Activated CD4-positive, alpha-beta memory T cell treated with anti-CD3 and anti-CD28 coated beads, Interleukin-2, amount 10 ng/mL, durations not matched to agents 7 days and 5 days (primary cell): Measurements from ENCODE around the gene ACOXL. TPM values are rescaled to one million over a fixed set of nuclear protein-coding genes. Genes with fewer than 3 reads are reported as not detected.
"Not testable (repeated sequence)": the region's sequence is repeated elsewhere in the genome, so short reads cannot be mapped to it uniquely, and the experiment has no call there.

Experiments used
- CTCF ChIA-PET: fragments of 350-600 bp; sonication (Branson Sonifier 250); formaldehyde crosslinking; loops from one replicate; lab custom pipeline; 2021; ENCODE audit warnings: antibody characterized with exemption, inconsistent platforms; lab: Charles Lee
- POLR2A ChIA-PET: fragments of 350-600 bp; sonication (Branson Sonifier 250); formaldehyde crosslinking; loops from one replicate; lab custom pipeline; 2021; ENCODE audit warnings: antibody characterized with exemption; lab: Charles Lee
- DNase-seq: peaks from one replicate; pipeline ENCODE4 v3.0.0-alpha.2; 2020
- H3K27ac Mint-ChIP-seq: one replicate; pipeline ENCODE4 v1.8.0; 2021; ENCODE audit warnings: mild to moderate bottlenecking, mixed read lengths
- H3K27me3 Mint-ChIP-seq: one replicate; pipeline ENCODE4 v1.8.0; 2021; ENCODE audit warnings: mixed read lengths
- H3K36me3 Mint-ChIP-seq: one replicate; pipeline ENCODE4 v1.8.0; 2021; ENCODE audit warnings: low read depth, mixed read lengths
- H3K4me1 Mint-ChIP-seq: one replicate; pipeline ENCODE4 v1.8.0; 2021; ENCODE audit warnings: mixed read lengths
- H3K4me3 Mint-ChIP-seq: one replicate; pipeline ENCODE4 v1.8.0; 2021; ENCODE audit warnings: mild to moderate bottlenecking, mixed read lengths
- H3K9me3 Mint-ChIP-seq: one replicate; pipeline ENCODE4 v1.8.0; 2021; ENCODE audit warnings: mixed read lengths
- total RNA-seq, 2 experiments: library from RNA; stranded (reverse); gene quantifications; one replicate each; pipeline ENCODE4 v1.2.3, GENCODE V29; 2021

The ACOXL gene
- total RNA-seq, 2 experiments from 2014 or later, result 0.18 to 0.30 TPM

DNA sequence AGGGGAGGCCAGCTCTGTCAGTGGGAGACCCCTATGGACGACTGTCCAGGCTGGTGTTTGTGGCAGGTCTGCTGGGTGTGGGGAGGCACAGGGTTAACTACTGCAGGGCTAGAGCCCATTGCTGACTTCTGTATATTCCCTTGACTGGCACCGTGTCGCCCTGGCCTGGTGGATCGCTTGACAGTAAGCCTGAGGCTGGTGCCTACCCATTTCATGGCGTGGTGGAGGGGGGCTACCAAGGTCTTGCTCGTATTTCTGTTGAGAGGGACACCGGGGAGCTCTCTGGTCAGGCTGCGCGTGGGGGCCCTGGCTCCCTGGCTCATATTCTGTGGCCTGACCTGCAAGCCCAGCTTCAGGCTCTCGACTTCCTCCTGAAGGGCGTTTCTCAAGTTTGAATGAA is 119.7 kb downstream of the ACOXL start:
- Mint-ChIP-seq H3K27ac (peak overlapping the region; percentile 76), H3K27me3 (peaks cover 38% of the 10 kb centered on the region), H3K9me3 (no peaks in the 10 kb centered on the region), H3K4me1 (peaks cover 51% of the 10 kb centered on the region), H3K4me3 (no peak overlapping the region), H3K36me3 (peaks cover 4% of the 10 kb centered on the region)
- POLR2A ChIA-PET, result no interaction called here
- no peak for DNase-seq
- CTCF ChIA-PET, result interaction anchor here (2.1 to 2.9 kb wide), 4 partner anchors 8 to 40 kb away, joined by 10 to 11 read pairs (median 11); no protein-coding TSS in a partner anchor

- peak overlapping the region; percentile 76 for H3K27ac Mint-ChIP-seq
- no peak overlapping the region for H3K4me3 Mint-ChIP-seq
- peaks cover 44% of the 10 kb centered on the region for H3K4me1 Mint-ChIP-seq
- no peaks in the 10 kb centered on the region for H3K9me3 Mint-ChIP-seq
- peaks cover 41% of the 10 kb centered on the region for H3K27me3 Mint-ChIP-seq
- DNase-seq, result peak; percentile 45
- H3K36me3 Mint-ChIP-seq, result peaks cover 4% of the 10 kb centered on the region
- ChIA-PET POLR2A (no interaction called here), CTCF (interaction anchor here (0.6 to 2.9 kb wide), 9 partner anchors 9 to 70 kb away, joined by 3 to 11 read pairs (median 4); no protein-coding TSS in a partner anchor)
Observed at GRCh38 chr2:110852541-110853263, 120.3 kb downstream of the ACOXL start.

DNA sequence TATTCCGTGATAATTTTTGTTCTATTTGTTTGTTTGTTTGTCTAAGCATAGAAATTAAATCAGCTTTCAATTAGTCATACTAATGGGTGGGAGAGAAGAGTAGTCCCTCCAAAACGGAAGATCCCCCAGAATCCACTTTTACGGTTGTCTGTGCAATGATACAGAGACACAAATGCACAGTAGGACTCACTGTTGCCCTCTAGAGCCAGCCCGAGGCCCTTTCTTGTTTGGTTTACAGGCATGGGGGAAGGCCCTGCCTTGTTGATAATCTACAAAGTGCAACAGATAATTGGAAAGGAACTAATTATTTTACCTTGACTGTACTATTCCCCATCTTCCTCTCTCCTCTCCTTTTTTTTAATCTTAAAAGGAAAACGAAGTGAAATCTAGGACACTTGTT is 121.1 kb downstream of the ACOXL start:
- Mint-ChIP-seq H3K36me3 (peaks cover 4% of the 10 kb centered on the region), H3K9me3 (no peaks in the 10 kb centered on the region), H3K27me3 (peaks cover 45% of the 10 kb centered on the region), H3K4me3 (no peak overlapping the region), H3K4me1 (peaks cover 47% of the 10 kb centered on the region), H3K27ac (peak overlapping the region; percentile 76)
- CTCF ChIA-PET, result interaction anchor here (0.8 to 2.9 kb wide), 8 partner anchors 9 to 69 kb away, joined by 3 to 11 read pairs (median 7); no protein-coding TSS in a partner anchor
- DNase-seq, result peak; percentile 68
- POLR2A ChIA-PET, result no interaction called here

GRCh38 chr2:110853948-110854347 is 121.6 kb downstream of the ACOXL start:
- Mint-ChIP-seq H3K27me3 (peaks cover 46% of the 10 kb centered on the region), H3K4me3 (no peak overlapping the region), H3K27ac (no peak overlapping the region), H3K9me3 (no peaks in the 10 kb centered on the region), H3K4me1 (peaks cover 49% of the 10 kb centered on the region), H3K36me3 (peaks cover 3% of the 10 kb centered on the region)
- ChIA-PET CTCF (interaction anchor here (1.0 to 2.9 kb wide), 6 partner anchors 9 to 42 kb away, joined by 3 to 11 read pairs (median 10); no protein-coding TSS in a partner anchor), POLR2A (no interaction called here)
- DNase-seq, result no peak

DNA sequence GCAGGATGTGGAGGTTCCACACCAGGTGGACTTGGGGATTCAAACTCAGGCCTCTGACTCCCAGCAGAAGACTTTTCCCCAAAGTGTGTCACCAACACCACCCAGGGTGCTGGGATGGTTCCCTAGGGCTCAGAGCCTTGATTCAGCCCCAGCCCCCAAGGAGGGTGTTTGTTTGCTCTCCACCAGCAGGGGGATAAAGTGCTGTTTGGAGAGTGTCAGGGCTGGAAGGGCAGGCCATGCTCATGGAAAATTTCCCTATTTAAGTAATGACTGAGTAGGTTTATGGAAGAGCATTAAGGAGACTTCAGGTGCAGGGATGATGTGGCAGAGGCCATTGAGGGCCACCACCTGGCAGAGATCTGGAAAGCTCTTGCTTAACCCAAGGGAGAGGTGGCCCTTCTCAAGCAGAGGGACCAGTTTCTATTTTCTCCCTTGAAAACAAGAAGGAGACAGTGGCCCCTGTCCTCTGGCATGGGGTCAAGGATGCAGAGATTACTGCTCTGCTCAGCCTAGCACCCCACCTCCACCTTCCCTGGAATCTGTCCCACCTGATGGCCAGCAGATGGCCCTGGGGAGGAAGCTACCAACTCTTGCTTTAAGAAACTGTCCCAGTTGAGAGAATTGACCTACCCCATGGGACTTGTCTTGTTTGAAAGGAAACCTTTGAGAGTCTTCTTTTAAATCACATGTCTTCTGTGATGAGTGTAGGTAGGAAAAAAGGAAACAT is 122.1 kb downstream of the ACOXL start:
- Mint-ChIP-seq H3K4me1 (peaks cover 54% of the 10 kb centered on the region), H3K36me3 (no peaks in the 10 kb centered on the region), H3K27ac (no peak overlapping the region), H3K9me3 (no peaks in the 10 kb centered on the region), H3K27me3 (peaks cover 49% of the 10 kb centered on the region), H3K4me3 (no peak overlapping the region)
- DNase-seq, result no peak
- ChIA-PET POLR2A (no interaction called here), CTCF (interaction anchor here (2.2 to 2.9 kb wide), 3 partner anchors 11 to 43 kb away, joined by 10 to 11 read pairs (median 11); no protein-coding TSS in a partner anchor)

- H3K9me3 Mint-ChIP-seq, POLR2A ChIA-PET, DNase-seq, H3K27ac Mint-ChIP-seq, H3K4me3 Mint-ChIP-seq, CTCF ChIA-PET, H3K36me3 Mint-ChIP-seq: not testable (repeated sequence)
- Mint-ChIP-seq H3K4me1 (peaks cover 61% of the 10 kb centered on the region), H3K27me3 (peaks cover 48% of the 10 kb centered on the region)
Observed at GRCh38 chr2:110855841-110856240, 123.5 kb downstream of the ACOXL start.

- Mint-ChIP-seq H3K27ac (no peak overlapping the region), H3K36me3 (no peaks in the 10 kb centered on the region), H3K4me1 (peaks cover 41% of the 10 kb centered on the region), H3K4me3 (no peak overlapping the region), H3K9me3 (no peaks in the 10 kb centered on the region), H3K27me3 (peaks cover 60% of the 10 kb centered on the region)
- ChIA-PET POLR2A (interaction anchor here (1.2 to 1.7 kb wide), 3 partner anchors 11 to 263 kb away, joined by 4 to 13 read pairs (median 7); partner anchors contain the start of gene BCL2L11), CTCF (interaction anchor here (0.9 to 1.8 kb wide), 7 partner anchors 8 to 262 kb away, joined by 4 to 7 read pairs (median 5); partner anchors contain the start of gene BCL2L11)
- peak; percentile 46 for DNase-seq
Observed at GRCh38 chr2:110858135-110858725, 125.9 kb downstream of the ACOXL start.

GRCh38 chr2:110858993-110859701 is 126.8 kb downstream of the ACOXL start:
- H3K4me3 Mint-ChIP-seq, result no peak overlapping the region
- H3K27me3 Mint-ChIP-seq, result peaks cover 62% of the 10 kb centered on the region
- H3K36me3 Mint-ChIP-seq, result no peaks in the 10 kb centered on the region
- H3K9me3 Mint-ChIP-seq, result no peaks in the 10 kb centered on the region
- DNase-seq, result no peak
- H3K27ac Mint-ChIP-seq, result no peak overlapping the region
- ChIA-PET CTCF (interaction anchor here (0.9 to 1.8 kb wide), 7 partner anchors 7 to 261 kb away, joined by 4 to 7 read pairs (median 5); partner anchors contain the start of gene BCL2L11), POLR2A (interaction anchor here (1.2 to 1.7 kb wide), 3 partner anchors 10 to 262 kb away, joined by 4 to 13 read pairs (median 7); partner anchors contain the start of gene BCL2L11)
- H3K4me1 Mint-ChIP-seq, result peaks cover 38% of the 10 kb centered on the region

- Mint-ChIP-seq H3K4me1 (peaks cover 49% of the 10 kb centered on the region), H3K27me3 (peaks cover 54% of the 10 kb centered on the region), H3K9me3 (no peaks in the 10 kb centered on the region), H3K36me3 (no peaks in the 10 kb centered on the region), H3K4me3 (no peak overlapping the region), H3K27ac (no peak overlapping the region)
- DNase-seq, result no peak
- POLR2A ChIA-PET, result no interaction called here
- CTCF ChIA-PET, result no interaction called here
Observed at GRCh38 chr2:110860630-110861029, 128.3 kb downstream of the ACOXL start.

DNA sequence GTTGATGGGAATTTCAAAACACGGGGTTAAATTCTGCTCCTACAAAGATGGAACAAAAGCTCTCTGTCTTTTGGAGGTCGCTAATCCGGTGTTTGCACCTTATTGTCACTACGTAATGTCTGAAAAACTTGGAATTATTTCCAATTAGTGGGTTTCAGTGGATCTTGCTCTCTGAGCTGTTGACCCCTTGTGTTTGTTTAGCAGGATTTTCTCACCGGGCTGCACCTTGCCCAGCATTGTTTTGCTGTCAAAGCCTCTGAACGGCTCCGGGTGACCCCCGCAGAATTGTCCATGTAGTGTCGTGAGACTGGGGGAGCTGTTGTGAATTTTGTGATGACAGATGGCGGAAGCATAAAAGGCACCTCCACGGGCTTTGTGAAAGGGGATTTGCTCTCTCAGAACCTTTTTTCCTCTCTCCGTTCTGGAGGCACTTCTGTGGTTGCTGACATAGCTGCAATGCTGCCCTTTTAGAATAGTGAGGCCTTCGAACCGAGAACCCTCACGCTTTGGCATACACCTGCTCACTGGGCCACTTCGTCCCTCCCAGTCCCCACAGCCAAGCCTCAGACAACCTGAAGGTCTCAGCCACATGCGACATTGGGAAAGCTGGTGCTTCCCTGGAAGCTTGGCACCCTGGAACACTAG is 129.4 kb downstream of the ACOXL start:
- Mint-ChIP-seq H3K4me3 (no peak overlapping the region), H3K4me1 (peaks cover 60% of the 10 kb centered on the region), H3K27me3 (peaks cover 44% of the 10 kb centered on the region), H3K9me3 (no peaks in the 10 kb centered on the region), H3K27ac (no peak overlapping the region), H3K36me3 (no peaks in the 10 kb centered on the region)
- ChIA-PET POLR2A (no interaction called here), CTCF (interaction anchor here (0.7 to 2.4 kb wide), 2 partner anchors 9 to 10 kb away, joined by 3 to 11 read pairs; no protein-coding TSS in a partner anchor)
- DNase-seq, result no peak

DNA sequence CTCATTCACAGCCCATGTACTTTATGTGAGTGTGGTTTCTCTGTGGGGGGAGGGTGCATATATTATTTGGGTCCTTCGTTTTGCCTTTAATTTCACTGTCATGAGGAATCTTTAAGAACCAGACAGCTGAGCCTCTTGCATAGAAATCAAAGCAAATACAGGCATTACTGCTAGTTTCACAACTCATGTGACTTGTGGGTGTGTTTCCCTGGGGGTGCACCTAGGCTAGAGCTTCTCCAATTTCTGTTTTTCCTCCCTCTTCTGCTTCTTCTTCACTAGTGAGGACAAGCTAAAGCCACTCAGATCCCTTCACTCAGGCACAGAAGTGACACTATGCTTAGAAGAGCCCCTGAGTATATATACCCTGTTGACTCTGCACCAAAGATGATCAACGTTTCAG is 131.4 kb downstream of the ACOXL start:
- DNase-seq, result no peak
- ChIA-PET POLR2A (no interaction called here), CTCF (interaction anchor here (2.4 kb wide), 1 partner anchor 11 kb away, joined by 11 read pairs; no protein-coding TSS in a partner anchor)
- peaks cover 45% of the 10 kb centered on the region for H3K27me3 Mint-ChIP-seq
- peaks cover 70% of the 10 kb centered on the region for H3K4me1 Mint-ChIP-seq
- no peak overlapping the region for H3K4me3 Mint-ChIP-seq
- H3K36me3 Mint-ChIP-seq, result no peaks in the 10 kb centered on the region
- no peak overlapping the region for H3K27ac Mint-ChIP-seq
- H3K9me3 Mint-ChIP-seq, result no peaks in the 10 kb centered on the region
